Measurements from ENCODE around the gene LAP3. TPM values are rescaled to one million over a fixed set of nuclear protein-coding genes. Genes with fewer than 3 reads are reported as not detected.

LAP3 gene
- total and polyA plus RNA-seq, 3 experiments from 2014 or later = 49.6 to 93.0 (median 89.0) TPM

GRCh38 chr4:17544205-17544604, 32.8 kb upstream of the LAP3 start:
- Histone ChIP-seq H3K27ac (ENCODE audit: low read depth, low read length) (no peak overlapping the region), H3K36me3 (ENCODE audit: insufficient read depth, low read length) (no peaks in the 10 kb centered on the region), H3K4me1 (ENCODE audit: insufficient read depth, low read length) (no peaks in the 10 kb centered on the region), H3K9me3 (ENCODE audit: low read length) (no peaks in the 10 kb centered on the region), H3K27me3 (ENCODE audit: insufficient read depth, low read length, poor library complexity, severe bottlenecking) (no peaks in the 10 kb centered on the region), H3K4me3 (ENCODE audit: low read length) (no peak overlapping the region)
- Mint-ChIP-seq H3K4me3 (no peak overlapping the region), H3K27me3 (peaks cover 5 to 36% of the 10 kb centered on the region in 2 donors), H3K36me3 (peaks cover 0 to 1% (median 0%) of the 10 kb centered on the region in 3 donors), H3K27ac (no peak overlapping the region), H3K9me3 (no peaks in the 10 kb centered on the region), H3K4me1 (peaks cover 0 to 6% (median 4%) of the 10 kb centered on the region in 3 donors)
- no peak for DNase-seq
- CTCF ChIA-PET = interaction anchor here (6.4 kb wide), 1 partner anchor 92 kb away, joined by 53 read pairs; no protein-coding TSS in a partner anchor
- POLR2A ChIA-PET = no interaction called here

GRCh38 chr4:17544831-17545234, 32.2 kb upstream of the LAP3 start:
- ChIA-PET CTCF (interaction anchor here (6.4 kb wide), 1 partner anchor 92 kb away, joined by 53 read pairs; no protein-coding TSS in a partner anchor), POLR2A (no interaction called here)
- Mint-ChIP-seq H3K36me3 (peaks cover 0 to 2% (median 0%) of the 10 kb centered on the region in 3 donors), H3K9me3 (no peaks in the 10 kb centered on the region), H3K27ac (peak overlapping the region in 1 of 8 donors; percentile 2), H3K4me1 (peaks cover 0 to 6% (median 6%) of the 10 kb centered on the region in 3 donors), H3K4me3 (no peak overlapping the region), H3K27me3 (peaks cover 8 to 36% of the 10 kb centered on the region in 2 donors)
- Histone ChIP-seq H3K27me3 (ENCODE audit: insufficient read depth, low read length, poor library complexity, severe bottlenecking) (no peaks in the 10 kb centered on the region), H3K9me3 (ENCODE audit: low read length) (no peaks in the 10 kb centered on the region), H3K36me3 (ENCODE audit: insufficient read depth, low read length) (no peaks in the 10 kb centered on the region), H3K4me1 (ENCODE audit: insufficient read depth, low read length) (no peaks in the 10 kb centered on the region), H3K4me3 (ENCODE audit: low read length) (no peak overlapping the region), H3K27ac (ENCODE audit: low read depth, low read length) (no peak overlapping the region)
- DNase-seq = no peak

- H3K9me3 Mint-ChIP-seq = no peaks in the 10 kb centered on the region
- POLR2A ChIA-PET = no interaction called here
- Histone ChIP-seq H3K4me3 (ENCODE audit: low read length) (no peak overlapping the region), H3K27me3 (ENCODE audit: insufficient read depth, low read length, poor library complexity, severe bottlenecking) (no peaks in the 10 kb centered on the region), H3K4me1 (ENCODE audit: insufficient read depth, low read length) (no peaks in the 10 kb centered on the region), H3K36me3 (ENCODE audit: insufficient read depth, low read length) (no peaks in the 10 kb centered on the region), H3K9me3 (ENCODE audit: low read length) (no peaks in the 10 kb centered on the region), H3K27ac (ENCODE audit: low read depth, low read length) (no peak overlapping the region)
- H3K27me3 Mint-ChIP-seq = peaks cover 5 to 31% of the 10 kb centered on the region in 2 donors
- H3K36me3 Mint-ChIP-seq = peaks cover 0 to 2% (median 0%) of the 10 kb centered on the region in 3 donors
- H3K4me1 Mint-ChIP-seq = peaks cover 0 to 6% (median 6%) of the 10 kb centered on the region in 3 donors
- no peak overlapping the region for H3K27ac Mint-ChIP-seq
- CTCF ChIA-PET = interaction anchor here (6.4 kb wide), 1 partner anchor 91 kb away, joined by 53 read pairs; no protein-coding TSS in a partner anchor
- no peak for DNase-seq
- no peak overlapping the region for H3K4me3 Mint-ChIP-seq
Measured at GRCh38 chr4:17545374-17546140, 31.4 kb upstream of the LAP3 start.

- Mint-ChIP-seq H3K4me1 (peaks cover 0 to 6% (median 6%) of the 10 kb centered on the region in 3 donors), H3K27ac (no peak overlapping the region), H3K9me3 (no peaks in the 10 kb centered on the region), H3K4me3 (no peak overlapping the region), H3K36me3 (peaks cover 0 to 2% (median 0%) of the 10 kb centered on the region in 3 donors), H3K27me3 (peaks cover 6 to 26% of the 10 kb centered on the region in 2 donors)
- Histone ChIP-seq H3K27me3 (ENCODE audit: insufficient read depth, low read length, poor library complexity, severe bottlenecking) (no peaks in the 10 kb centered on the region), H3K27ac (ENCODE audit: low read depth, low read length) (no peak overlapping the region), H3K4me1 (ENCODE audit: insufficient read depth, low read length) (no peaks in the 10 kb centered on the region), H3K4me3 (ENCODE audit: low read length) (no peak overlapping the region), H3K9me3 (ENCODE audit: low read length) (no peaks in the 10 kb centered on the region), H3K36me3 (ENCODE audit: insufficient read depth, low read length) (no peaks in the 10 kb centered on the region)
- ChIA-PET POLR2A (no interaction called here), CTCF (interaction anchor here (6.4 kb wide), 1 partner anchor 90 kb away, joined by 53 read pairs; no protein-coding TSS in a partner anchor)
- no peak for DNase-seq
Measured at GRCh38 chr4:17546222-17546621, 30.8 kb upstream of the LAP3 start.

GRCh38 chr4:17546678-17547077, 30.3 kb upstream of the LAP3 start:
- Histone ChIP-seq H3K27me3 (ENCODE audit: insufficient read depth, low read length, poor library complexity, severe bottlenecking) (no peaks in the 10 kb centered on the region), H3K4me3 (ENCODE audit: low read length) (no peak overlapping the region), H3K36me3 (ENCODE audit: insufficient read depth, low read length) (no peaks in the 10 kb centered on the region), H3K27ac (ENCODE audit: low read depth, low read length) (no peak overlapping the region), H3K4me1 (ENCODE audit: insufficient read depth, low read length) (no peaks in the 10 kb centered on the region), H3K9me3 (ENCODE audit: low read length) (no peaks in the 10 kb centered on the region)
- H3K27ac Mint-ChIP-seq = no peak overlapping the region
- H3K4me3 Mint-ChIP-seq = no peak overlapping the region
- no peak for DNase-seq
- H3K4me1 Mint-ChIP-seq = peaks cover 0 to 6% (median 6%) of the 10 kb centered on the region in 3 donors
- POLR2A ChIA-PET = no interaction called here
- no peaks in the 10 kb centered on the region for H3K9me3 Mint-ChIP-seq
- peaks cover 0 to 2% (median 0%) of the 10 kb centered on the region in 3 donors for H3K36me3 Mint-ChIP-seq
- H3K27me3 Mint-ChIP-seq = peaks cover 6 to 27% of the 10 kb centered on the region in 2 donors
- CTCF ChIA-PET = interaction anchor here (3.2 to 6.4 kb wide), 2 partner anchors 11 to 90 kb away, joined by 10 to 53 read pairs; no protein-coding TSS in a partner anchor

GRCh38 chr4:17550549-17550948, 26.4 kb upstream of the LAP3 start:
- H3K4me3 Mint-ChIP-seq = peak overlapping the region in 1 of 7 donors; percentile 35
- CTCF ChIA-PET = interaction anchor here (2.9 to 6.4 kb wide), 2 partner anchors 86 to 1042 kb away, joined by 16 to 53 read pairs; no protein-coding TSS in a partner anchor
- Histone ChIP-seq H3K27ac (ENCODE audit: low read depth, low read length) (no peak overlapping the region), H3K4me3 (ENCODE audit: low read length) (no peak overlapping the region), H3K4me1 (ENCODE audit: insufficient read depth, low read length) (no peaks in the 10 kb centered on the region), H3K36me3 (ENCODE audit: insufficient read depth, low read length) (no peaks in the 10 kb centered on the region), H3K27me3 (ENCODE audit: insufficient read depth, low read length, poor library complexity, severe bottlenecking) (no peaks in the 10 kb centered on the region), H3K9me3 (ENCODE audit: low read length) (no peaks in the 10 kb centered on the region)
- peaks cover 0 to 6% (median 6%) of the 10 kb centered on the region in 3 donors for H3K4me1 Mint-ChIP-seq
- H3K27ac Mint-ChIP-seq = no peak overlapping the region
- no peaks in the 10 kb centered on the region for H3K9me3 Mint-ChIP-seq
- H3K36me3 Mint-ChIP-seq = peaks cover 0 to 2% (median 0%) of the 10 kb centered on the region in 3 donors
- H3K27me3 Mint-ChIP-seq = peaks cover 6 to 15% of the 10 kb centered on the region in 2 donors
- no peak for DNase-seq
- POLR2A ChIA-PET = no interaction called here

DNA sequence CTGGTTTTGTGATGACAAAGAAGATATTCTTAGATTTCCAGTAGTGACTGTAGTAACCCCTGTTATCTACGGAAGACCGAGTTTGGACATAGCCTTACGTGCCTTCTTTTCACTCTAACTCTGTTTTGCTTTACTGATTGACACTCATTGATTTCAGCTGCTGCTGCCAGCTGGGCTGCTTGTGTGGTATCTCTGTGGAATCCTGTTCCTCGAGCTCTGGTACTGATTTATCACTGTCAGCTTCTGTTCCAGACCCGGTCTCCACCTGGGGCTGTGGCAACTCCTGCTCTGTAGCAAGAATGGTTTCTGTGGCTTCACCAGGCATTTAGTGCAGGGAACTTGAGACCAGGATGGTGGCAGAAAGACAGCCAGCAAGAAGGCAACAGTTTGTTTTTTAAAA, 24.6 kb upstream of the LAP3 start:
- H3K4me3 ChIP-seq (ENCODE audit: low read length) = no peak overlapping the region
- no peaks in the 10 kb centered on the region for H3K27me3 ChIP-seq (ENCODE audit: insufficient read depth, low read length, poor library complexity, severe bottlenecking)
- ChIA-PET CTCF (interaction anchor here (1.6 to 1.7 kb wide), 2 partner anchors 14 to 84 kb away, joined by 3 to 6 read pairs; no protein-coding TSS in a partner anchor), POLR2A (no interaction called here)
- H3K36me3 Mint-ChIP-seq = peaks cover 0 to 2% (median 0%) of the 10 kb centered on the region in 3 donors
- H3K27ac Mint-ChIP-seq = no peak overlapping the region
- H3K36me3 ChIP-seq (ENCODE audit: insufficient read depth, low read length) = no peaks in the 10 kb centered on the region
- H3K9me3 Mint-ChIP-seq = no peaks in the 10 kb centered on the region
- H3K27ac ChIP-seq (ENCODE audit: low read depth, low read length) = no peak overlapping the region
- no peak overlapping the region for H3K4me3 Mint-ChIP-seq
- peaks cover 6 to 15% of the 10 kb centered on the region in 2 donors for H3K27me3 Mint-ChIP-seq
- H3K4me1 Mint-ChIP-seq = peaks cover 0 to 6% (median 6%) of the 10 kb centered on the region in 3 donors
- no peak for DNase-seq
- no peaks in the 10 kb centered on the region for H3K4me1 ChIP-seq (ENCODE audit: insufficient read depth, low read length)
- H3K9me3 ChIP-seq (ENCODE audit: low read length) = no peaks in the 10 kb centered on the region

- no peaks in the 10 kb centered on the region for H3K9me3 ChIP-seq (ENCODE audit: low read length)
- peaks cover 3% of the 10 kb centered on the region for H3K27me3 ChIP-seq (ENCODE audit: insufficient read depth, low read length, poor library complexity, severe bottlenecking)
- Mint-ChIP-seq H3K4me3 (no peak overlapping the region), H3K4me1 (no peaks in the 10 kb centered on the region), H3K27me3 (peaks cover 4 to 15% of the 10 kb centered on the region in 2 donors), H3K27ac (no peak overlapping the region), H3K36me3 (no peaks in the 10 kb centered on the region), H3K9me3 (no peaks in the 10 kb centered on the region)
- no peak for DNase-seq
- no peak overlapping the region for H3K4me3 ChIP-seq (ENCODE audit: low read length)
- H3K36me3 ChIP-seq (ENCODE audit: insufficient read depth, low read length) = no peaks in the 10 kb centered on the region
- POLR2A ChIA-PET = no interaction called here
- H3K27ac ChIP-seq (ENCODE audit: low read depth, low read length) = no peak overlapping the region
- no peaks in the 10 kb centered on the region for H3K4me1 ChIP-seq (ENCODE audit: insufficient read depth, low read length)
- CTCF ChIA-PET = interaction anchor here (1.0 to 1.7 kb wide), 2 partner anchors 80 to 82 kb away, joined by 3 to 4 read pairs; no protein-coding TSS in a partner anchor
Measured at GRCh38 chr4:17554568-17554967, 22.4 kb upstream of the LAP3 start.
